ENCODE measurements around the gene SMC4. TPM values are rescaled to one million over a fixed set of nuclear protein-coding genes. Genes with fewer than 3 reads are reported as not detected.
A peak's percentile ranks its signal among the peaks of the same experiment; 100 is the strongest.

Gene SMC4
- total RNA-seq, 1 donor from 2014 or later: 90.6 TPM

DNA sequence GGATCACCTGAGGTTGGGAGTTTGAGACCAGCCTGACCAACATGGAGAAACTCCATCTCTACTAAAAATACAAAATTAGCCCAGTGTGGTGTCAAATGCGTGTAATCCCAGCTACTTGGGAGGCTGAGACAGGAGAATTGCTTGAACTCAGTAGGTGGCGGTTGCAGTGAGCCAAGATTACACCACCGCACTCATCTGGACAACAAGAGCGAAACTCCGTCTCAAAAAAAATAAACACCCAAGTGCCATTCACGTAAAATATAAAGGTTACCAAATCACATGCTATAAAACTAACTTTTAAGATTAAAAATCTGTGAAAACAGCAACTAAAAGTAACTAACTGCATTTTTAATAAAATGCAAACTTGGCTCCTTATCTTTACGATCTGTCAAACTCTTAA, 41.2 kb downstream of the SMC4 start:
- DNase-seq (ENCODE audit: low read depth): no peak
- no peak for TF ChIP-seq CTCF (conservative IDR thresholded peaks at IDR 0.05; ENCODE audit: low read depth, low read length)
- H3K4me3 ChIP-seq (ENCODE audit: low read depth, low read length): no peak overlapping the region

DNA sequence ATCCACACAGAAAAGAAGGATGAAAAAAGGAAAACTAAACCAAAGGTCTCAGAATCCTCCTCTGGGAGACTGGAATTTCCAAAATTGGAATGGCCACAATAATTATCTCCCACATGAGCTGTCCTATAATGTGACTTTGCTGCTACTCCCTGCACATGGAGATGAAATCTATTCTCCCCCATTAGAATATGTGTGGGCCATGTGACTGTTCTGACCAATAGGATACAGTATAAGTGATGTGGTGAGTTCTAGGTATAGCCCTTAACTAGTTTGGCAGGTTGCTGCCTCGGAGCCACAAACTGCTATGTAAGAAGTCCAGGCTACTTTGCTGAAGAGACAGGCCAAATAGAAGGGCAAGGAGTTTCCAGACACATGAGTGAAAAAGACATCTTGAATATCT, 45.0 kb downstream of the SMC4 start:
- DNase-seq (ENCODE audit: low read depth): no peak
- no peak for TF ChIP-seq CTCF (conservative IDR thresholded peaks at IDR 0.05; ENCODE audit: low read depth, low read length)
- no peak overlapping the region for H3K4me3 ChIP-seq (ENCODE audit: low read depth, low read length)

GRCh38 chr3:160445854-160446253, 46.4 kb downstream of the SMC4 start:
- no peak for DNase-seq (ENCODE audit: low read depth)
- no peak overlapping the region for H3K4me3 ChIP-seq (ENCODE audit: low read depth, low read length)
- no peak for TF ChIP-seq CTCF (conservative IDR thresholded peaks at IDR 0.05; ENCODE audit: low read depth, low read length)

- no peak for DNase-seq (ENCODE audit: low read depth)
- no peak for TF ChIP-seq CTCF (conservative IDR thresholded peaks at IDR 0.05; ENCODE audit: low read depth, low read length)
- H3K4me3 ChIP-seq (ENCODE audit: low read depth, low read length): no peak overlapping the region
These were observed 47.1 kb downstream of the SMC4 start for GRCh38 chr3:160446522-160447056.

GRCh38 chr3:160447544-160447943, 48.1 kb downstream of the SMC4 start:
- H3K4me3 ChIP-seq (ENCODE audit: low read depth, low read length): peak overlapping the region; percentile 13
- no peak for DNase-seq (ENCODE audit: low read depth)
- no peak for TF ChIP-seq CTCF (conservative IDR thresholded peaks at IDR 0.05; ENCODE audit: low read depth, low read length)

- peak overlapping the region; percentile 87 for H3K4me3 ChIP-seq (ENCODE audit: low read depth, low read length)
- TF ChIP-seq CTCF (conservative IDR thresholded peaks at IDR 0.05; ENCODE audit: low read depth, low read length): no peak
These were observed 49.6 kb downstream of the SMC4 start for GRCh38 chr3:160448845-160449635.

More at GRCh38 chr3:160448845-160449635, 49.6 kb downstream of the SMC4 start:
- DNase-seq (ENCODE audit: low read depth): no peak

Measured in epithelial cell of proximal tubule (primary cell).